Muscle layer of colon (tissue), 2 donors: Measurements from ENCODE around the gene SUN2.

Source experiments
- H3K27ac ChIP-seq: one replicate; pipeline ENCODE4 v1.7.0; 2013; ENCODE audit warnings: low read depth, mild to moderate bottlenecking, low read length, moderate library complexity
- H3K27me3 ChIP-seq, 2 donors: one replicate each; pipeline ENCODE4 v1.7.0; 2013; ENCODE audit warnings: low read length in 2 of 2, mild to moderate bottlenecking in 2 of 2; ENCODE audit not compliant: insufficient read depth in 2 of 2, control insufficient read depth in 1 of 2
- H3K36me3 ChIP-seq: one replicate; pipeline ENCODE4 v1.7.0; 2013; ENCODE audit warnings: mild to moderate bottlenecking, low read length; ENCODE audit not compliant: insufficient read depth
- H3K4me1 ChIP-seq: one replicate; pipeline ENCODE4 v1.7.0; 2013; ENCODE audit warnings: mild to moderate bottlenecking, low read length; ENCODE audit not compliant: insufficient read depth
- H3K4me3 ChIP-seq, 2 donors: one replicate each; pipeline ENCODE4 v1.7.0; 2013; ENCODE audit warnings: low read length in 2 of 2, low read depth in 1 of 2, mild to moderate bottlenecking in 1 of 2, moderate library complexity in 1 of 2
- H3K9ac ChIP-seq: one replicate; pipeline ENCODE4 v1.7.0; 2013; ENCODE audit warnings: low read length
- H3K9me3 ChIP-seq: one replicate; pipeline ENCODE4 v1.7.0; 2013; ENCODE audit warnings: mild to moderate bottlenecking, low read length
- donor health status: abdominal sarcoma.
- donor health status: Adenocarcinoma of cecum.

The SUN2 gene

DNA sequence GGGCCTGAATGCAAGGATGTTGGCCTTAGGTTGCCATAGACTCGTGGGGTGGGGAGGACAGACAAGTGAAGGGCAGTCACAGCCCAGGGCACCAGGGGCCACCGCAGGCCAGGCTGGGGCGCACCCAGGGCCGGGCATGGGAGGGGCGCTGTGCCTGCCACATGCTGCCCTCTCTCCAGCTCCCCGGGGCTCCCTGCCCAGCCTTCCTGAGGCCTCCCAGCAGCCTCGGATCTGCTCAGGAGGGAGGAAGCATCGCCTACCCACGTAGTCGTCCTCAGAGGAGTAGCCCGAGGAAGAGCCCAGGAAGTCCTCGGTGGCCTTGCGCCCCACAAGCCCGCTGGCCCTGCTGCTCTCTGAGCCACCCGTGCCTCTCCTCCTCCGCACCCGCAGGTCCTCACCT is 5.2 kb downstream of the SUN2 start:
- peaks cover 61% of the 10 kb centered on the region for H3K36me3 ChIP-seq
- H3K9ac ChIP-seq, result no peak overlapping the region
- no peaks in the 10 kb centered on the region for H3K9me3 ChIP-seq
- H3K4me3 ChIP-seq, result no peak overlapping the region
- no peak overlapping the region for H3K27ac ChIP-seq
- H3K27me3 ChIP-seq, result no peaks in the 10 kb centered on the region
- H3K4me1 ChIP-seq, result peaks cover 16% of the 10 kb centered on the region

DNA sequence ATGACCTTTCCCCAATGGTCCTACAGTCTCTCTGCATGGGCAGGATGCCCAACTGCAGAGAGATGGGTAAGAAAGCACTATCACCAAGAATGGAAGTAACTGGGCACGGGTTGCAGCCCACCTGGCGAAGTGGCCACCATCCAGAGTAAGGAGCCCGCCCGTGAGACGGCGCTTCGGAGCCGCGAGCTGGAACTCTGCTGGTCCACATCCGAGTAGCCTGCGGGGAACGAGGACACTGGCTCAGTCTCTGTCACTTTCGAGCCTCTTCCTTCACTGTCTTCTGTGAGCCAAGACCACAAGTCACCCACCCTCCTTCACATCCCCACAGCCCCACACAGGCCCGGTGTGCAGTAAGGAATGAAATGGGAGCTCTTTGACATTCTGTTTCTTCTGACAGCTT is 5.7 kb downstream of the SUN2 start:
- peaks cover 66% of the 10 kb centered on the region for H3K36me3 ChIP-seq
- no peaks in the 10 kb centered on the region for H3K27me3 ChIP-seq
- H3K9me3 ChIP-seq, result no peaks in the 10 kb centered on the region
- H3K27ac ChIP-seq, result no peak overlapping the region
- no peak overlapping the region for H3K4me3 ChIP-seq
- no peak overlapping the region for H3K9ac ChIP-seq
- peaks cover 16% of the 10 kb centered on the region for H3K4me1 ChIP-seq

GRCh38 chr22:38748487-38749136 is 7.2 kb downstream of the SUN2 start:
- Histone ChIP-seq H3K9me3 (no peaks in the 10 kb centered on the region), H3K36me3 (peaks cover 75% of the 10 kb centered on the region), H3K9ac (no peak overlapping the region)

DNA sequence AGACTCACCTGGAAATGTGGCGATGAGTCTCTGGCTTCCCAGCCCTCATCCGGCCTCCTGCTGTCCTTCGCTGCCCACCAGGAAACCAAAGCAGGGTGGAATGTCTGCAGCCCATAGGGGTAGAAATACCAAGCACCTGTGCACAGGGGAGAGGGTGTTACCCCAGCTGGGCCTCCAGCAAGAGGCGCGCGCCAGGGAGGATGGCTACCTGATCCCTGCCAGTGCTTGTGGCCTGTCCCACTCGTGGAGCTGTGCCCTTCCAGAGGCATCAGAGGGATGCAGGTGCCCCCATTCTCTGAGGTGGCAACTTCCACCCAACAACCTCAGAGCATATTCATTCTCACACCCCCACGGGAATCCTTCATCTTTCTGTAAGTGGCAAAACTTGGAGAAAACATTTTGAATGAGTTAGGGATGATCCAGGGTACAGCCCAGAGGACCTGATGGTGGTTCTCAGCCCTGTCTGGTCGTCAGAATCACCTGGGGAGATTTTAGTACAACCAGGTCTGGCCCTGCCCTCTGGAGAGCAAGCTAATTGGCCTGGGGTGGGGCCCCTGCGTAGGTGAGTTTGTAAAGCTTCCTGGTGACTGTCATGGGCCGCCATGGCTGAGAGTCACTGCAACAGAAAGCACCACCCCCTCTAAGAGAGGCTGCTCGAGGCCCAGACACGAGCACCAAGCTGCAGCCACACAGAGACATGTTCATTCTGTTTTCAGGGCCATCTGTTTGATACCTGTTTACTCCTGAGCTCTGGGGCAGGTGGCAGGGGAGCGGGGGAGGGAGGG is 9.9 kb downstream of the SUN2 start:
- no peak overlapping the region for H3K27ac ChIP-seq
- H3K36me3 ChIP-seq, result peaks cover 84% of the 10 kb centered on the region
- no peaks in the 10 kb centered on the region for H3K27me3 ChIP-seq
- H3K9me3 ChIP-seq, result no peaks in the 10 kb centered on the region
- H3K4me1 ChIP-seq, result no peaks in the 10 kb centered on the region
- no peak overlapping the region for H3K9ac ChIP-seq
- H3K4me3 ChIP-seq, result no peak overlapping the region

More at GRCh38 chr22:38748487-38749136, 7.2 kb downstream of the SUN2 start:
- Histone ChIP-seq H3K4me3 (no peak overlapping the region), H3K27ac (no peak overlapping the region), H3K4me1 (peaks cover 9% of the 10 kb centered on the region), H3K27me3 (no peaks in the 10 kb centered on the region)

DNA sequence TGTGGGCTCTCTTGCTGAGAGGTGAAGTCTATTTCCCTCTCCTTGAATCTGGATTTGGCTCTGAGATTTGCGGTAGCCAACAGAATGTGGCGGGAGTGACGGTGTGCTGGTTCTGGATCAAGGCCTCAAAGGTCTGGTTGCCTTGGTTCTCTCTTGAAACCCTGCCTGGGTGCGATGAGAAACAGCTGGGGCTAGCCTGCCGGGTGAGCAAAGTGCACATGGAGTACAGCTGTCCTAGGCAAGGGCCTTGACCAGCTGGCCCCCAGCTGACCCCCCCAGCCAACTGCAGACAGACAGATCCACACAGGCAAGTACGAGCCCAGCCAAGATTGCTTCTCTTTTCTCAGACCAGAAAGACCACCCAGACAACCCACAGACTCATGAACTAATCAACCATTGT is 10.8 kb downstream of the SUN2 start:
- Histone ChIP-seq H3K27me3 (no peaks in the 10 kb centered on the region), H3K36me3 (peaks cover 84% of the 10 kb centered on the region), H3K4me1 (no peaks in the 10 kb centered on the region), H3K27ac (no peak overlapping the region), H3K9me3 (no peaks in the 10 kb centered on the region), H3K9ac (no peak overlapping the region), H3K4me3 (no peak overlapping the region)

DNA sequence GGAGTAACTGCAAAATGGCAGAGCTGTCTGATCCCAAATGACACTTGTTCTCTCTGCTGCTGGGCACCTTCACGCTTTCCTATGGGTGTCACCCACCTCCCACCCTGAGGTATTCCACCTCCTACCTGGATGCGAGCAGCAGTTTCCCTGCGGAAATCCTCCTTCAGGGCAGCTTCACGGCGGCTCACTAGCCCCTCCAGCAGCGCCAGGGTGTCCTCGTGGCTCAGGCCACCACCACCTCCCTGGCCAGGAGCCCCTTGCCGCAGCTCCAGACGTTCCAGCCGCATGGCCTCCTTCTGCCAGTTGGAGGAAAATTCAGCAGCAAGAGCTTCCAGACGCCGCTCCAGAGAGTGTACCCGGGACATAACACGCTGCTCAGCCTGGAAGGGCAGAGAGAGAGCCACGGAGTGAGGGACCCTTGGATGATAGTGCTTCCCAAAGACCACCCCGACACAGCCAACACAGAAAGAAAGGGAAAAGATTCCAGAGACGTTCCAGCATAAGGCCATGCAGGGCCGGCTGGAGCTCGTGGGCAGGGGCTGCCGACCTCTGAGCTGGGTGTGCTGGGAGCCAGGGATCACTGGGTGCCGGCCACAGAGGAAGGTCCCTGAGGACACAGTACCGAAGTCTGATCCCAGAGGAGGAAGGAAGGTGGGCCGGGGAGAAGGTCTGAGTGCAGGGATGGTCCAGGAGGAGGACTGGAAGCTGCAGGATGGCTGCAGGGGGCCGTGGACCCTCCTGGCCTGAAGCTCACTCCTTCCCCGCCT is 13.4 kb downstream of the SUN2 start:
- H3K9ac ChIP-seq, result no peak overlapping the region

DNA sequence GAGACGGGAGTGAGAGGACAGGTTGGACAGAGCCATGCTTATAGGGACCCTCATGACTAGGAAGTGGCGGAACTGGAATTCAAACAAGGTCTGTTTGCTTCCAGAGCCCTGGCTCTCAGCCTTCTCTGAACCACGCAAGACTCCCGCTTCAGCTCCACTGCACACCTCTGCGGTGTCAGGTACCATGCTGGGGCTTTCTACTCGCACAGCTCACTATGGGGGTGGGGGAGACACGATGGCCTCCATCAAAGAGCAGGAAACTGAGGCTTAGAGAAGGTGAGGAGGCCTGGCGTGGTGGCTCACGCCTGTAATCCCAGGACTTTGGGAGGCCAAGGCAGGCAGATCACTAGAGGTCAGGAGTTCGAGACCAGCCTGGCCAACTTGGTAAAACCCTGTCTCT is 14.2 kb downstream of the SUN2 start:
- no peaks in the 10 kb centered on the region for H3K27me3 ChIP-seq
- H3K4me3 ChIP-seq, result no peak overlapping the region
- no peaks in the 10 kb centered on the region for H3K9me3 ChIP-seq
- H3K9ac ChIP-seq, result no peak overlapping the region
- peaks cover 97% of the 10 kb centered on the region for H3K36me3 ChIP-seq
- no peak overlapping the region for H3K27ac ChIP-seq
- no peaks in the 10 kb centered on the region for H3K4me1 ChIP-seq

More for the DNA sequence above, 13.4 kb downstream of the SUN2 start:
- Histone ChIP-seq H3K9me3 (no peaks in the 10 kb centered on the region), H3K36me3 (peaks cover 90% of the 10 kb centered on the region), H3K27ac (no peak overlapping the region), H3K4me3 (no peak overlapping the region), H3K27me3 (no peaks in the 10 kb centered on the region), H3K4me1 (no peaks in the 10 kb centered on the region)

DNA sequence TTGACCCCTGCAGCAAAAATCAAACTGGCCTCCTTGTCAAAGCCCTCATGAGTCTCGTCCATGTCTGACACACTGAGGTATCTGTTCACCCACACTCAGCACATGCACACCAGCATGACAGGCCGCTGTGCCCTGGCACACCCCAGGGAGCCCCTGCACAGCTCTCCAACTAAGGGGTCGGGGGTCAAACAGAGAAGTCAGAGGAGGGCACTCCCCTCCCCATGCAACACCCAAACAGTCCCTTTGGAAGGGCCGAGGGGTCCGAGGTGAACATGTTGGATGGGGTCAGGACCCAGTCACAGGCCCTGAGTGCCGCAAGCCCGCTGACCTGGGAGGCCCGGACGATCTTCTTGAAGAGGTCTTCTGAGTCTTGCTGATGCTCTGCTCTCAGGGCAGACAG is 14.6 kb downstream of the SUN2 start:
- Histone ChIP-seq H3K27ac (no peak overlapping the region), H3K4me1 (no peaks in the 10 kb centered on the region), H3K4me3 (no peak overlapping the region), H3K9me3 (no peaks in the 10 kb centered on the region), H3K27me3 (no peaks in the 10 kb centered on the region), H3K9ac (no peak overlapping the region), H3K36me3 (peaks cover 97% of the 10 kb centered on the region)

- Histone ChIP-seq H3K9ac (no peak overlapping the region), H3K4me1 (no peaks in the 10 kb centered on the region), H3K4me3 (no peak overlapping the region), H3K27ac (no peak overlapping the region), H3K9me3 (no peaks in the 10 kb centered on the region), H3K36me3 (peaks cover 96% of the 10 kb centered on the region), H3K27me3 (no peaks in the 10 kb centered on the region)
Measured at GRCh38 chr22:38740754-38741153, 15.0 kb downstream of the SUN2 start.

DNA sequence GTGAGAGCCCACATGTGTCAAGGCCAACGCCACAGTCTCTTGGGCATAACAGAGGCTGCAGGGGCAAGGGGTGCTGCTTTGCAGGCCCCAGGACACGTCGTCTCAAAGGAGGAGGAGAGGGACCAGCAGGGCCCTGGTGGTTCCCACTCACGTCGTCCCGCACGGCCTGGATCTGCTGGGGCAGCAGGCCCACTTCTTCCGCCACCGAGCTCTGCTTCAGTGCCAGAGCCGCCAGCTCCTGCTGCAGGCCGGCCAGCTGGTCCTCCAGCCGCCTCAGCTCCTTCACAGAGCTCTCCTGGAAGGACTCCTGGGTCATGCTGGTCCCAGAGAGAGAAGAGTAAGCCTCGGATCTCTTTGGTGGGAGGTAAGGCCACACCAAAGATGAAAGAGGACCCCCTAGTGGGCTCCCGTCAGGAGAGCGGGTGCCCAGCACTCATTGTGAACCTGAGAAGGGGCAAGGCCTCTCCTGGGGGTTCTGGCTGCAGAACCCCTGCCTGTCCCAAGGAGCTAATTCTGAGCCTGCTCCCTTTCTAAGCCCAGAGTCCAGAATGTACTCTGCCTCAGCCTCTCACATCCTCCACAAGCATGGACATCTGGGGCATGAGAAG is 15.6 kb downstream of the SUN2 start:
- Histone ChIP-seq H3K27ac (no peak overlapping the region), H3K4me3 (no peak overlapping the region), H3K27me3 (no peaks in the 10 kb centered on the region), H3K9me3 (no peaks in the 10 kb centered on the region), H3K9ac (no peak overlapping the region), H3K4me1 (no peaks in the 10 kb centered on the region), H3K36me3 (peaks cover 96% of the 10 kb centered on the region)
